Effector memory CD8-positive, alpha-beta T cell (primary cell): ENCODE data around the gene ABCG1.

ENCODE experiments used
- ATAC-seq: fragments of 150-1000 bp; cut with Tn5 transposase; replicated peaks from 2 replicates; pipeline ENCODE4 v1.10.0; 2021; ENCODE audit warnings: mild to moderate bottlenecking, moderate library complexity
- DNase-seq, 3 experiments: peaks; one replicate each; pipeline ENCODE4 v3.0.0; 2021
- H3K27ac Mint-ChIP-seq, 2 donors: one replicate each; pipeline ENCODE4 v1.8.0; 2022; ENCODE audit warnings: mild to moderate bottlenecking in 2 of 2, mixed read lengths in 2 of 2, moderate library complexity in 2 of 2
- H3K27me3 Mint-ChIP-seq, 2 donors: one replicate each; pipeline ENCODE4 v1.8.0; 2022; ENCODE audit warnings: mixed read lengths in 2 of 2
- H3K36me3 Mint-ChIP-seq: one replicate; pipeline ENCODE4 v1.8.0; 2022; ENCODE audit warnings: mild to moderate bottlenecking, moderate library complexity, mixed read lengths; ENCODE audit not compliant: insufficient read depth
- H3K4me1 Mint-ChIP-seq, 2 donors: one replicate each; pipeline ENCODE4 v1.8.0; 2022; ENCODE audit warnings: low read depth in 2 of 2, mixed read lengths in 2 of 2
- H3K4me3 Mint-ChIP-seq, 2 donors: one replicate each; pipeline ENCODE4 v1.8.0; 2022; ENCODE audit warnings: mild to moderate bottlenecking in 2 of 2, mixed read lengths in 2 of 2, moderate library complexity in 2 of 2
- H3K9me3 Mint-ChIP-seq, 2 donors: one replicate each; pipeline ENCODE4 v1.8.0; 2022; ENCODE audit warnings: mixed read lengths in 2 of 2

Gene ABCG1

DNA sequence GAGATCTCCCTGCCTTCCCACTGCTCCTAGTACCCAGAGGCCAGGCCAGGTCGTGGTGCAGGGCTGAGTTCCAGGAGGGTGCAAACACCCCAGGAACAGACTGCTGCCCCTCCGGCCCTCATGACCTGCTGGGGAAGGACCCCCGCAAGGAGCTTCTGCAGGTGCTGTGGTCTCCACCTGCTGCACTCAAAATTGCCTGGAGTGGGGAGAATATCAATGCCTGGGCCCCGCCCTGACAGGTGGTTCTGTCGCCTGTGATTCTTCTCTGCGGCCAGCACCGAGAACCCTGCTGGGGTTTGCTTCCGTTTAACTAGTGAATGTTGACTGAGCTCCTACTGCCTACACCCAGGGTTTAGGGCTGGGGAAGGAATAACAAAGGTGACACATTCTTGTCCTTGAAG is 98.4 kb downstream of the ABCG1 start:
- H3K9me3 Mint-ChIP-seq = no peaks in the 10 kb centered on the region
- DNase-seq (no peak), ATAC-seq (no peak)
- H3K4me1 Mint-ChIP-seq = peaks cover 5 to 14% of the 10 kb centered on the region in 2 donors
- H3K36me3 Mint-ChIP-seq = no peaks in the 10 kb centered on the region
- no peak overlapping the region for H3K4me3 Mint-ChIP-seq
- H3K27me3 Mint-ChIP-seq = peaks cover 0 to 19% of the 10 kb centered on the region in 2 donors
- H3K27ac Mint-ChIP-seq = no peak overlapping the region

DNA sequence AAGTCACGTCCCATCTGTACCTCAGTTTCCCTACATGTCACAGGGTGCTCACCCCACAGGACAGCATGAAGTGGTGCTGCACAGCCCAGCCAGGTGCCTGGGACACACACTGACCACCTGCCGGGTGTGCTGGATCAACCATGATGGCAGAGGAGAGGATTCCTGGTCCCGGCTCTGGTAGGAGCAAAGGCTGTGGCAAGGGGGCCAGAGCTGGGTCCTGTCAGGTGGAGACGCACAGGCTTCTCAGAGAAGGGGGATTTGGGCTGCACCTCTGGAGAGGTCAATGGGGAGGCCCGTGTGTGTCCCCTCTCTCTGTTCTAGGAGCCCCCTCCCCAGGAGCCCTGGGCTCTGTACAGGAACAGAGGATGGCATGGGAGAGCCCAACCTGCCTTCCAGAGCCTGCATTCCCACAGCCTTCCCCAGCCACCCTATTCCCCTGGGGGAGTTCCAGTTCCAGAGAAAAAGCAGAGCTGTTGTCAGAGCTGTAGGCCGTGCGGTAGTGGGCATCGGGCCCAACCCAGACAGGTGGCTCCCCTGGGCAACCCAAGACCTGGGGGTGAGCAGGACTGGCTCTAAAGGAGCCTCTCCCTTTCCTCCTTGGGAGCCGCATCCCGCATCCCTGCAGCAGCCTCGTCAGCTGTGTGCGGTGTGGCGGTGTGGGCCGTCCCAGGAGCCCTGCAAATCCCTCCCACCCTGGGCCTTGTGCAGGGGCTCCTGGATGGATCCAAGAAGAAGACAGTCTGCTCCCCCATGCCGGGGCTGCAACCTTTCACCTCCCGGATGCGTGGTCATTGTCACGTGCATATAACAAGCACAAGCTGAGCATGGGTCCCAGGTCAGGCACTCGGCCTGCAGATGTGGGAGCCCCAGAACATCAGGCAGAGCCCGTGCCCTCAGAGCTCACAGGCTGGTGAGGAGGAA is 99.1 kb downstream of the ABCG1 start:
- H3K36me3 Mint-ChIP-seq = no peaks in the 10 kb centered on the region
- DNase-seq (no peak), ATAC-seq (no peak)
- no peak overlapping the region for H3K4me3 Mint-ChIP-seq
- H3K4me1 Mint-ChIP-seq = peaks cover 5 to 14% of the 10 kb centered on the region in 2 donors
- peak overlapping the region in 1 of 2 donors; percentile 71 for H3K27ac Mint-ChIP-seq
- peaks cover 6 to 27% of the 10 kb centered on the region in 2 donors for H3K27me3 Mint-ChIP-seq
- H3K9me3 Mint-ChIP-seq = no peaks in the 10 kb centered on the region

DNA sequence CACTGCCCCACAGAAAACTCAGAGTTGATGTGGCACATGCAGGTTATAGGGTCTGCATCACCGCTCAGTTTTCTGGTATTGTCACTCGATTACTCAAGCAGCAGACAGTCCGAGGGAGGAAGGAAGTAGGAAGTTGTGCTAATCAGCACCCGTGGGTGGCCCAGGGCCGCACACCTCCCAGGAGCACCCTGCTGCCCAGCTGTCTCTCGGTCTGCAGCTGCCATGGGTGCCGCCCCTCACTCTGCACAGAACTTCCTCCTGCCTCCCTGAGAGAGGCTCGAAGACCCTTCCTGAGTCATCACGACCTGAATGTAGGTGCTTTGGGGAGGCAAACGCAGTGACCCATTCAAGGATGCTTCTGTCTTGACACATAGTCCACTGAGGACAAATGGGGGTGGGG is 100.4 kb downstream of the ABCG1 start:
- DNase-seq = no peak
- peaks cover 13 to 37% of the 10 kb centered on the region in 2 donors for H3K27me3 Mint-ChIP-seq
- peak overlapping the region in 1 of 2 donors; percentile 19 for H3K27ac Mint-ChIP-seq
- no peaks in the 10 kb centered on the region for H3K9me3 Mint-ChIP-seq
- peak; percentile 54 for ATAC-seq
- H3K36me3 Mint-ChIP-seq = no peaks in the 10 kb centered on the region
- peak overlapping the region in 1 of 2 donors; percentile 61 for H3K4me3 Mint-ChIP-seq
- peaks cover 5 to 14% of the 10 kb centered on the region in 2 donors for H3K4me1 Mint-ChIP-seq

DNA sequence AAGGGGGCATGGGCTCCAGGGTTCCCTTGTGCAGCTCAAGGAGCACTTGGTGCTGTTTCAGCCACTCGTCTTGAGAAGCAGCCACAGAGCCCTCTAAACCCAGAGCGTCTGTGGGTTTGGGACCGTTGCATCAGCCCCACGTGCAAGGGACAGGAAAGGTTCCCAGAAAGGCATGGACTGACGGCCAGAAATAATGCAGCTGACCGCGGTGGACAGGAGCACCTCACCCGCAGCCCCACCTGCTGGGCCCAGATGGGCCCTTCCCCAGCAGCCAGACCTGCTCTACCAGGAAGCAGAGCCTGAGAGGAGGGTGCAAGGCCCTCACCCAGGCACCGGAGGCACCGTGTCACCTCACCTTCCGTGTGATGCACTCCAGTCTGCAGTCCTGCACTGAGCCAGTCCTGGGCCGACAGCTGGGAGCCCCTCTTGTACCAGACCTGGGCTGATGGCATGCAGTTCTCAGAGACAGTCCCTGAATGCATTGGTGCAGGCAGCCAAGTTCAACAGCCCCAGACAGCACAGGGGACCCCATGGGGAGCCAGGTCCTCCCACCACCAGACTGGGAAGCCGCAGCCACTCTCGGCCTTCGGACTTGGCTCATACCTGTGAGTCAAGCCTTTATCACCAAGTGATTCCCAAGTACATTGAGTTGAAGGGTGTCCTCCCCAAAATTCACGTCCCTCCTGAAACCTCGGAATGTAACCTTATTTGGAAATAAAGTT is 101.1 kb downstream of the ABCG1 start:
- no peak overlapping the region for H3K4me3 Mint-ChIP-seq
- H3K27ac Mint-ChIP-seq = peak overlapping the region in 1 of 2 donors; percentile 19
- DNase-seq (no peak), ATAC-seq (no peak)
- H3K36me3 Mint-ChIP-seq = no peaks in the 10 kb centered on the region
- peaks cover 5 to 14% of the 10 kb centered on the region in 2 donors for H3K4me1 Mint-ChIP-seq
- no peaks in the 10 kb centered on the region for H3K9me3 Mint-ChIP-seq
- H3K27me3 Mint-ChIP-seq = peaks cover 20 to 44% of the 10 kb centered on the region in 2 donors

DNA sequence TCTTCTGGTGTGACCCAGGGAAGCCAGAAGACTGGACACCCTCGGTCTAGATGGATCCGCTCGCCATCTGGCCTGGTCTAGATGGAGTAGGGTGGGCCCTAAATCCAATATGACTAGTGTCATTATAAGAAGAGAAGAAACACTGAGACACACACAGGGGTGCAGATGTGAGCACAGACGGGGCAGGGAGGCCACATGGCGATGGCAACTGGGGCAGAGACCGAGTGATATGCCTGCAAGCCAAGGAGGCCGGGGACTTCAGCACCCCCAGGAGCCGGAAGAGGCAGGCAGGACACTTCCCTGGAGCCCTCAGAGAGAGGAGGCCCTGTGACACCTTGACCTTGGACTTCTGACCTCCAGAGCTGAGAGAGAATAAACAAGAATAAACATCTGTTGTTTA is 101.9 kb downstream of the ABCG1 start:
- peaks cover 5 to 14% of the 10 kb centered on the region in 2 donors for H3K4me1 Mint-ChIP-seq
- ATAC-seq (no peak), DNase-seq (no peak)
- peaks cover 27 to 52% of the 10 kb centered on the region in 2 donors for H3K27me3 Mint-ChIP-seq
- H3K27ac Mint-ChIP-seq = no peak overlapping the region
- H3K9me3 Mint-ChIP-seq = no peaks in the 10 kb centered on the region
- no peaks in the 10 kb centered on the region for H3K36me3 Mint-ChIP-seq
- no peak overlapping the region for H3K4me3 Mint-ChIP-seq

DNA sequence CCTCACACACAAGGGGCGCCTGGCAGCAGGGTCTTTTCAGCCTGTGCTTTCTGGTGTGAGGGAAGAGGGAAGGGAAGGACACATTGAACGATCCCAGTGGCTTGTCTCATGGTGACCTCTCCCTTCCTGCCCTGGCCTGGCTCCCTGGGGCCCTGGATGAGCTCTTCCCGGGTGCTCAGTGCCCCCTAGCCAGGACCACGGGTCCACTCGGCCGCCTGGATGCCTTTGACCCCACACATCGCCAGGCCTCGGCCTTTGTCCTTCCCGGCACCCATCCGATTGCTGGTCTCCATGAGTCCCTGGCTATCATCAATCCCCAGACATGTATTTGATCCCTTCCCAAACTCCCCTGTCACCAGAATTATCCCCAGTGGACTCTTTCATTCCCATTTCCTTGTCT is 102.3 kb downstream of the ABCG1 start:
- Mint-ChIP-seq H3K36me3 (no peaks in the 10 kb centered on the region), H3K9me3 (no peaks in the 10 kb centered on the region), H3K4me1 (peaks cover 5 to 14% of the 10 kb centered on the region in 2 donors), H3K27ac (no peak overlapping the region), H3K27me3 (peaks cover 28 to 56% of the 10 kb centered on the region in 2 donors), H3K4me3 (no peak overlapping the region)
- DNase-seq (no peak), ATAC-seq (no peak)

DNA sequence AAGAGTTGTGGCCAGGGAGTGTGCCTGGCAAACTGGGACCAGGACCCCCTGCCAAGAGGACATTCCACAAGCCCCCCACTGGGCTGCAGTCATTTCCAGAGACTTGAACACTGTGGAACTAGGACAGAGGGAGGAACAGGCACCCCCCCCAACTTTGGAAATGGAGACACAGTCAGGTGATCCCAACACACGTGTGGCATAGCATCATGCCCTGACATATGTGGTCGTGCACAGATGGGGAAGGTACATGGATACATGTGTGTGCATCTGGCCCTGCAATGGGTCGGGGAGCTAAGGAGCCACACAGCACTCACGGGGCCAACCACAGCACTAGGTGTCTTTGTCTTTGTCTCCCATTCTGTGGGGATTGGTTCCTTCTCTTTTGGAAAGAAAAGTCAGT is 102.9 kb downstream of the ABCG1 start:
- ATAC-seq (no peak), DNase-seq (no peak)
- Mint-ChIP-seq H3K27ac (no peak overlapping the region), H3K36me3 (no peaks in the 10 kb centered on the region), H3K27me3 (peaks cover 28 to 56% of the 10 kb centered on the region in 2 donors), H3K4me3 (no peak overlapping the region), H3K9me3 (no peaks in the 10 kb centered on the region), H3K4me1 (peaks cover 5 to 14% of the 10 kb centered on the region in 2 donors)

DNA sequence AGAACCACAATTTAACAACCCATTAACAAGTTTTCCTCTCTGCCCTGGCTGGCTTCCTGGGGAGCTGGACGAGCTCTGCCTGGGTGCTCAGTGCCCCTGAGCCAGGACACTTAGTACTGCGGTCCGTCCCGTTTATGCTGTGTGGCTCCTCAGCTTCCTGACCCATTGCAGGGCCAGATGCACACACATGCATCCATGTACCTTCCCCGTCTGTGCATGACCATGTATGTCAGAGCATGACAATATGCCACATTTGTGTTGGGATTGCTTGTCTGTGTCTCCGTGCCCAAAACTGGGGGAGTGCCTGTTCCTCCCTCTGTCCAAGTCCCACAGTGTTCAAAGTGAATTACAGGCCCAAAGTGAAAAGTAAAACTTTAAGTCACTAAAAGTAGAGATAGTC is 106.0 kb downstream of the ABCG1 start:
- Mint-ChIP-seq H3K27me3 (peaks cover 28 to 64% of the 10 kb centered on the region in 2 donors), H3K9me3 (no peaks in the 10 kb centered on the region), H3K4me3 (no peak overlapping the region), H3K36me3 (no peaks in the 10 kb centered on the region), H3K27ac (no peak overlapping the region), H3K4me1 (peaks cover 0 to 7% of the 10 kb centered on the region in 2 donors)
- DNase-seq (no peak), ATAC-seq (no peak)

DNA sequence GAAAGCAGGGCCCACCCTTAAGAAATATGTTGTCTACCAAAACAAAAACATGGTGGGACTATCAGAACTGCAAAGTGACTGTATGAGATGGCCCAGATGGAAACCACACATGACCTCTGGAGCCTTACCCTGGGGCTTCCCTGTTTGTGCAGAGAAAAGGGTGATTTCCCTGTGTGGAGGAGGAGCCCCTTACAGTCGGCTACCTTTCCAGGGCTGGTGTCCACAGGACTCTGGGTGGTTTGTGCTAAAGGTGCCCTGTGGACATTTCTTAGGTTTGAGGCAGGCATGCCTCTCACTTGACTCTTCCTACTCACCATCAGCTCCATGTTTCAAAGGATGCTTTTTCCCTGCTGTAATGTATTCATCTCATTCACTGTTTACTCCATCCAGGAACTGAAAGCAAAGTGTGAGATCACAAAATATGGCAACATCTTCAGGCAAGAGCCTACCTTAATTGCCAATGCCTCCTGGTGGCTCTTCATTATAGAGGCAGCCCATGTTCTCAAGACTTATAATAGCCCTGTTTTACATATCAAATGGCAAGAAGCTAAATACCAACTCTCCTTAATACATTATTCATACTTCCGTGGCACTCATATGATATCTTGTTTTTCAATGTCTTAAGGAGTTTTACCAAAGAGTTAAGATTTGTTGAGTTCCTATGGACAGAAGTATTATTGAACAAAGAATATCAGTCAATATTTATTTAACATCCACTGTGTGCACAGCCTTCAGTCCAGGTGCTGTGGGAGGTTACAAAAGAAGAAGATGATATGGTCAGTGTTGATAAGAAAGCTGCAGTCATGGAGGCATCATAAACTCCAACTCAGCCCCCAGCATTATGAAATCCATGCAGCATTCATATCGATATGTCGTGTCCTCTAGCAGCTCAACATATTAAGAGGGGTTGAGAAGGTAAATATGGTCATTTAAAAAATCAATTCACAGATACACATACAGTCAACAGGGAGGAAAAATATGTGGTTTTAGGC is 111.7 kb downstream of the ABCG1 start:
- Mint-ChIP-seq H3K4me1 (no peaks in the 10 kb centered on the region), H3K27ac (peak overlapping the region in 1 of 2 donors; percentile 18), H3K36me3 (peaks cover 2% of the 10 kb centered on the region), H3K27me3 (peaks cover 13 to 14% of the 10 kb centered on the region in 2 donors), H3K4me3 (no peak overlapping the region), H3K9me3 (peaks cover 5 to 12% of the 10 kb centered on the region in 2 donors)
- DNase-seq (no peak), ATAC-seq (no peak)

DNA sequence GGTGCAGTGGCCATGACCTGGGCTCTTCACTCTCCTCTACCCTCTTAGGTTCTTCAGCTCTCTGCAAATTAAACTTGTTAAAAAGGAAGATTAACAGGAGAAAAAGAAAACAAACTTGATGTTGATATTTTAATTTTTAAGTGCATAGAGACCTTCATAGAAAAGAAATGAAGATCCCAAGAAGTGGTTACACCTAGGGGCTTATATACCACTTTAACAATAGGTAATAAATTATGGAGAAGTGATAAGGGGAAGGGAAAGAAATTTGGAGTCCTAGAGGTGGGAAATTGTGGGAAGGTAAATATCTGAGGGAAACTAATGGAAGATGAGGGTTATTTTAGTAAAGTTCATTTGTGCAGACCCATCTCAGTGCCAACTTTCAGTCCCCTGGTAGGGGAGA is 112.7 kb downstream of the ABCG1 start:
- H3K27me3 Mint-ChIP-seq = peaks cover 8 to 16% of the 10 kb centered on the region in 2 donors
- peaks cover 2% of the 10 kb centered on the region for H3K36me3 Mint-ChIP-seq
- DNase-seq = no peak
- ATAC-seq = no peak
- no peak overlapping the region for H3K27ac Mint-ChIP-seq
- H3K4me3 Mint-ChIP-seq = no peak overlapping the region
- no peaks in the 10 kb centered on the region for H3K4me1 Mint-ChIP-seq
- peaks cover 5 to 12% of the 10 kb centered on the region in 2 donors for H3K9me3 Mint-ChIP-seq

DNA sequence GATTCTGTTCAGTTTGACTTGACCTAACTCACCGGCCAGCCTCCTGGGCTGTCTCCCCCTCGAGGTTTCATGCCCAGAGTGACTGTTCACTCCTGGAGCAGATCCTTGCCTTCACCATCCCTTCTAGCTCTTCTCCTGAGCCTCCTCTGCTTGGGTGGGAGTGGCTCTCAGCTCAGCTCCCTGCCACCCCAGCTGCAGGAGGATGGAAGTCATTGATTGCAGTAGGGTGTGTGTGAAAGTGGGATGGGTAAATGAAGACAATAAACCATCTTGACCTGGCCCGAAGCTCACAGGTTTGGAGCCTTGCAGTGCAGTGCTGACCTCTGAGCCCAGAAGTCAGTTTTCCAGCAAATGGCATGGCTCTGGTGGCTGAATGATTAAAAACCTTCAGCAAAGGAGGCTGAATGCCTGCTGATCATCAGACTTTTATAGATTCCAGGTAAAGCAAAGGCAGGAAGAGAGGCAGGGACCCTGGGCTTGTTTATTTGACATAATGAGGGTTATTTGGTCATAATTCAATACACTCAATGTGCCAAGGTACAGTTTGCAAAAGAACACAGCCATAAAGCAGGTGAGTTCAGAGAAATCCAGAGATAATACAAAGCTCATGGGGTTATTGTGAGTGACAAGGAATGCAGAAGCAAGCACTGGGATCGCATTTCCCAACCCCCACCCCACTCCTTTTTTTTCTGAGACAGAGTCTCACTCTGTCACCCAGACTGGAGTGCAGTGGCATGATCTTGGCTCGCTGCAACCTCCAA is 113.8 kb downstream of the ABCG1 start:
- ATAC-seq (no peak), DNase-seq (no peak)
- no peak overlapping the region for H3K4me3 Mint-ChIP-seq
- peaks cover 3 to 4% of the 10 kb centered on the region in 2 donors for H3K4me1 Mint-ChIP-seq
- H3K36me3 Mint-ChIP-seq = peaks cover 2% of the 10 kb centered on the region
- H3K9me3 Mint-ChIP-seq = peaks cover 5 to 12% of the 10 kb centered on the region in 2 donors
- no peak overlapping the region for H3K27ac Mint-ChIP-seq
- peaks cover 13 to 18% of the 10 kb centered on the region in 2 donors for H3K27me3 Mint-ChIP-seq

DNA sequence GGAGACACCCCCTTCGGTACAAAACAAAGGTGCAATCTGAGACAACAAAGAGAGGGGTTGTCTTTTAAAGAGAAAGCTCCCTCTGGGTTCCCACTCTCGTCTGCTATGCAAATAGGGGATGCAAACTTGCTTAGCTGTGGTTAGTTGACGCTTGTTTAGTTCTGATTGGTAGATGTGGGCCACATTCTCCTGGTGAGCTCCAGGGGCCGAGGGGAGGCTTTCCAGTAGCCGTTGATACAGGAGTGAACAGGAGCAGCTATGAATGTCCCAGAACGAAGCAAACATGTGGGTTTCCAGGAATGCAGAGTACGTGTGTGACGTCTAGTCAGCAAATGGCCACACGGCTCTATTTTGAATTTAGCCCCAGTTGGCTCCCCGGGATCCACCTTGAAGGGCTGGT is 117.1 kb downstream of the ABCG1 start:
- no peak for DNase-seq

More for the DNA sequence above, 117.1 kb downstream of the ABCG1 start:
- Mint-ChIP-seq H3K9me3 (peaks cover 5 to 7% of the 10 kb centered on the region in 2 donors), H3K27me3 (peaks cover 9 to 20% of the 10 kb centered on the region in 2 donors), H3K4me1 (peaks cover 7 to 13% of the 10 kb centered on the region in 2 donors), H3K36me3 (peaks cover 2% of the 10 kb centered on the region), H3K27ac (no peak overlapping the region), H3K4me3 (no peak overlapping the region)
- no peak for ATAC-seq
